ENCODE results near the gene ABLIM2.

Gene ABLIM2

GRCh38 chr4:8079031-8079885 is 79.4 kb downstream of the ABLIM2 start:
- H3K79me2 ChIP-seq (ENCODE audit: insufficient read depth, low read length): no peaks in the 10 kb centered on the region
- H3K4me2 ChIP-seq (ENCODE audit: low read depth, low read length, poor library complexity, severe bottlenecking): no peak overlapping the region
- no peak overlapping the region for H3K27ac ChIP-seq (ENCODE audit: low read depth, low read length)
- no peaks in the 10 kb centered on the region for H3K36me3 ChIP-seq (ENCODE audit: low read length)
- no peak overlapping the region for H2AFZ ChIP-seq (ENCODE audit: low read depth, low read length, severe bottlenecking)
- no peaks in the 10 kb centered on the region for H3K27me3 ChIP-seq (ENCODE audit: low read length)
- TF ChIP-seq EZH2phosphoT487 (conservative IDR thresholded peaks at IDR 0.05; ENCODE audit: low read length): no peak
- TF ChIP-seq CTCF (IDR thresholded peaks at IDR 0.05; ENCODE audit: insufficient read depth, low read length, poor library complexity, severe bottlenecking): no peak
- no peak overlapping the region for H3K4me3 ChIP-seq (ENCODE audit: insufficient read depth, low read length, poor library complexity, severe bottlenecking)
- no peaks in the 10 kb centered on the region for H3K9me3 ChIP-seq (ENCODE audit: insufficient read depth, low read length)
- no peaks in the 10 kb centered on the region for H3K9me2 ChIP-seq (replicated peaks; ENCODE audit: insufficient read depth, low read length)
- H3F3A ChIP-seq (ENCODE audit: insufficient read depth): no peaks in the 10 kb centered on the region
- no peaks in the 10 kb centered on the region for H4K20me1 ChIP-seq (ENCODE audit: low read depth, low read length)
- no peak overlapping the region for H3K9ac ChIP-seq (ENCODE audit: low read length)

GRCh38 chr4:8078610-8079015 is 80.0 kb downstream of the ABLIM2 start:
- H3K36me3 ChIP-seq (ENCODE audit: low read length): no peaks in the 10 kb centered on the region
- H3K9me2 ChIP-seq (replicated peaks; ENCODE audit: insufficient read depth, low read length): no peaks in the 10 kb centered on the region
- H3K4me3 ChIP-seq (ENCODE audit: insufficient read depth, low read length, poor library complexity, severe bottlenecking): no peak overlapping the region
- no peak overlapping the region for H2AFZ ChIP-seq (ENCODE audit: low read depth, low read length, severe bottlenecking)
- no peak overlapping the region for H3K4me2 ChIP-seq (ENCODE audit: low read depth, low read length, poor library complexity, severe bottlenecking)
- TF ChIP-seq CTCF (IDR thresholded peaks at IDR 0.05; ENCODE audit: insufficient read depth, low read length, poor library complexity, severe bottlenecking) (no peak), EZH2phosphoT487 (conservative IDR thresholded peaks at IDR 0.05; ENCODE audit: low read length) (no peak)
- H3K9ac ChIP-seq (ENCODE audit: low read length): no peak overlapping the region
- H3K9me3 ChIP-seq (ENCODE audit: insufficient read depth, low read length): no peaks in the 10 kb centered on the region
- H3F3A ChIP-seq (ENCODE audit: insufficient read depth): no peaks in the 10 kb centered on the region
- no peaks in the 10 kb centered on the region for H3K79me2 ChIP-seq (ENCODE audit: insufficient read depth, low read length)
- H4K20me1 ChIP-seq (ENCODE audit: low read depth, low read length): no peaks in the 10 kb centered on the region
- H3K27ac ChIP-seq (ENCODE audit: low read depth, low read length): no peak overlapping the region
- H3K27me3 ChIP-seq (ENCODE audit: low read length): no peaks in the 10 kb centered on the region

- TF ChIP-seq CTCF (IDR thresholded peaks at IDR 0.05; ENCODE audit: insufficient read depth, low read length, poor library complexity, severe bottlenecking): no peak
- no peak for TF ChIP-seq EZH2phosphoT487 (conservative IDR thresholded peaks at IDR 0.05; ENCODE audit: low read length)
- Histone ChIP-seq H3K9me3 (ENCODE audit: insufficient read depth, low read length) (no peaks in the 10 kb centered on the region), H3K27me3 (ENCODE audit: low read length) (no peaks in the 10 kb centered on the region), H3K4me3 (ENCODE audit: insufficient read depth, low read length, poor library complexity, severe bottlenecking) (no peak overlapping the region), H3K36me3 (ENCODE audit: low read length) (no peaks in the 10 kb centered on the region), H3K4me2 (ENCODE audit: low read depth, low read length, poor library complexity, severe bottlenecking) (no peak overlapping the region), H3F3A (ENCODE audit: insufficient read depth) (no peaks in the 10 kb centered on the region), H3K27ac (ENCODE audit: low read depth, low read length) (no peak overlapping the region), H3K9me2 (replicated peaks; ENCODE audit: insufficient read depth, low read length) (no peaks in the 10 kb centered on the region), H4K20me1 (ENCODE audit: low read depth, low read length) (no peaks in the 10 kb centered on the region), H2AFZ (ENCODE audit: low read depth, low read length, severe bottlenecking) (no peak overlapping the region), H3K9ac (ENCODE audit: low read length) (no peak overlapping the region), H3K79me2 (ENCODE audit: insufficient read depth, low read length) (no peaks in the 10 kb centered on the region)
Measured at GRCh38 chr4:8078109-8078494, 80.5 kb downstream of the ABLIM2 start.
